Activated CD4-positive, alpha-beta T cell treated with anti-CD3 and anti-CD28 coated beads, Interleukin-2, amount 10 ng/mL, durations not matched to agents 7 days and 5 days (primary cell): ENCODE data around the gene XRCC6. TPM values are rescaled to one million over a fixed set of nuclear protein-coding genes. Genes with fewer than 3 reads are reported as not detected.
A peak's percentile ranks its signal among the peaks of the same experiment; 100 is the strongest.
"Not testable (repeated sequence)": the region's sequence is repeated elsewhere in the genome, so short reads cannot be mapped to it uniquely, and the experiment has no call there.

Experiments used
- CTCF ChIA-PET: fragments of 350-600 bp; sonication (Branson Sonifier 250); formaldehyde crosslinking; loops from one replicate; lab custom pipeline; 2021; ENCODE audit warnings: antibody characterized with exemption; lab: Charles Lee
- POLR2A ChIA-PET: fragments of 350-600 bp; sonication (Branson Sonifier 250); formaldehyde crosslinking; loops from one replicate; lab custom pipeline; 2021; ENCODE audit warnings: antibody characterized with exemption; lab: Charles Lee
- DNase-seq: peaks from one replicate; pipeline ENCODE4 v3.0.0-alpha.2; 2020
- H3K27ac Mint-ChIP-seq: one replicate; pipeline ENCODE4 v1.8.0; 2021; ENCODE audit warnings: mild to moderate bottlenecking, moderate library complexity, mixed read lengths
- H3K27me3 Mint-ChIP-seq: one replicate; pipeline ENCODE4 v1.8.0; 2021; ENCODE audit warnings: mixed read lengths
- H3K36me3 Mint-ChIP-seq: one replicate; pipeline ENCODE4 v1.8.0; 2021; ENCODE audit warnings: low read depth, mixed read lengths
- H3K4me1 Mint-ChIP-seq: one replicate; pipeline ENCODE4 v1.8.0; 2021; ENCODE audit warnings: mixed read lengths
- H3K4me3 Mint-ChIP-seq: one replicate; pipeline ENCODE4 v1.8.0; 2021; ENCODE audit warnings: mild to moderate bottlenecking, moderate library complexity, mixed read lengths
- H3K9me3 Mint-ChIP-seq: one replicate; pipeline ENCODE4 v1.8.0; 2021; ENCODE audit warnings: mixed read lengths
- total RNA-seq, 2 experiments: library from RNA; stranded (reverse); gene quantifications; one replicate each; pipeline ENCODE4 v1.2.3, GENCODE V29; 2021

The XRCC6 gene
- total RNA-seq, 2 experiments from 2014 or later, result 283 TPM

GRCh38 chr22:41659941-41660340 lies 38.8 kb downstream of the XRCC6 start:
- no peak overlapping the region for H3K27ac Mint-ChIP-seq
- no peaks in the 10 kb centered on the region for H3K27me3 Mint-ChIP-seq
- ChIA-PET POLR2A (no interaction called here), CTCF (interaction anchor here (0.6 to 1.8 kb wide), 3 partner anchors 9 to 46 kb away, joined by 3 to 8 read pairs (median 3); no protein-coding TSS in a partner anchor)
- no peaks in the 10 kb centered on the region for H3K9me3 Mint-ChIP-seq
- H3K36me3 Mint-ChIP-seq, result peaks cover 44% of the 10 kb centered on the region
- H3K4me1 Mint-ChIP-seq, result no peaks in the 10 kb centered on the region
- no peak for DNase-seq
- no peak overlapping the region for H3K4me3 Mint-ChIP-seq

GRCh38 chr22:41660416-41660815 lies 39.3 kb downstream of the XRCC6 start:
- Mint-ChIP-seq H3K36me3 (peaks cover 48% of the 10 kb centered on the region), H3K27me3 (no peaks in the 10 kb centered on the region), H3K27ac (peak overlapping the region; percentile 47), H3K9me3 (no peaks in the 10 kb centered on the region), H3K4me3 (no peak overlapping the region), H3K4me1 (no peaks in the 10 kb centered on the region)
- DNase-seq, result no peak
- ChIA-PET POLR2A (no interaction called here), CTCF (interaction anchor here (0.6 to 1.8 kb wide), 3 partner anchors 10 to 45 kb away, joined by 3 to 8 read pairs (median 4); no protein-coding TSS in a partner anchor)

- Mint-ChIP-seq H3K4me1 (no peaks in the 10 kb centered on the region), H3K36me3 (peaks cover 49% of the 10 kb centered on the region), H3K4me3 (no peak overlapping the region), H3K9me3 (no peaks in the 10 kb centered on the region), H3K27me3 (no peaks in the 10 kb centered on the region), H3K27ac (no peak overlapping the region)
- ChIA-PET CTCF (interaction anchor here (0.8 to 1.8 kb wide), 3 partner anchors 10 to 282 kb away, joined by 3 to 8 read pairs (median 4); no protein-coding TSS in a partner anchor), POLR2A (no interaction called here)
- DNase-seq, result no peak
These were observed 40.0 kb downstream of the XRCC6 start for GRCh38 chr22:41661088-41661487.

- CTCF ChIA-PET, result interaction anchor here (0.8 to 1.4 kb wide), 2 partner anchors 35 to 281 kb away, joined by 3 to 4 read pairs; no protein-coding TSS in a partner anchor
- Mint-ChIP-seq H3K27ac (no peak overlapping the region), H3K4me3 (no peak overlapping the region), H3K4me1 (peaks cover 2% of the 10 kb centered on the region), H3K27me3 (no peaks in the 10 kb centered on the region), H3K9me3 (no peaks in the 10 kb centered on the region), H3K36me3 (peaks cover 46% of the 10 kb centered on the region)
- POLR2A ChIA-PET, result no interaction called here
- no peak for DNase-seq
These were observed 40.6 kb downstream of the XRCC6 start for GRCh38 chr22:41661713-41662112.

GRCh38 chr22:41663594-41663993 lies 42.5 kb downstream of the XRCC6 start:
- peaks cover 11% of the 10 kb centered on the region for H3K4me1 Mint-ChIP-seq
- peaks cover 41% of the 10 kb centered on the region for H3K36me3 Mint-ChIP-seq
- POLR2A ChIA-PET, result not testable (repeated sequence)

GRCh38 chr22:41664490-41664889 lies 43.4 kb downstream of the XRCC6 start:
- no peaks in the 10 kb centered on the region for H3K9me3 Mint-ChIP-seq
- H3K27ac Mint-ChIP-seq, result no peak overlapping the region
- ChIA-PET POLR2A (no interaction called here), CTCF (interaction anchor here (1.0 kb wide), 1 partner anchor 13 kb away, joined by 4 read pairs; no protein-coding TSS in a partner anchor)
- no peak for DNase-seq
- H3K4me1 Mint-ChIP-seq, result peaks cover 13% of the 10 kb centered on the region
- no peak overlapping the region for H3K4me3 Mint-ChIP-seq
- H3K27me3 Mint-ChIP-seq, result no peaks in the 10 kb centered on the region
- H3K36me3 Mint-ChIP-seq, result peaks cover 44% of the 10 kb centered on the region

More at GRCh38 chr22:41663594-41663993, 42.5 kb downstream of the XRCC6 start:
- not testable (repeated sequence) for H3K27me3 Mint-ChIP-seq, H3K4me3 Mint-ChIP-seq, H3K27ac Mint-ChIP-seq, DNase-seq, H3K9me3 Mint-ChIP-seq
- CTCF ChIA-PET, result interaction anchor here (0.8 to 1.1 kb wide), 2 partner anchors 10 to 35 kb away, joined by 3 read pairs; partner anchors contain the start of gene MEI1

GRCh38 chr22:41664951-41665350 lies 43.9 kb downstream of the XRCC6 start:
- no peaks in the 10 kb centered on the region for H3K9me3 Mint-ChIP-seq
- H3K36me3 Mint-ChIP-seq, result peaks cover 43% of the 10 kb centered on the region
- no peak overlapping the region for H3K4me3 Mint-ChIP-seq
- DNase-seq, result no peak
- H3K27me3 Mint-ChIP-seq, result no peaks in the 10 kb centered on the region
- peaks cover 15% of the 10 kb centered on the region for H3K4me1 Mint-ChIP-seq
- CTCF ChIA-PET, result interaction anchor here (1.0 to 1.2 kb wide), 2 partner anchors 10 to 13 kb away, joined by 3 to 4 read pairs; no protein-coding TSS in a partner anchor
- POLR2A ChIA-PET, result interaction anchor here (0.7 kb wide), 1 partner anchor 43 kb away, joined by 3 read pairs; no protein-coding TSS in a partner anchor
- peak overlapping the region; percentile 25 for H3K27ac Mint-ChIP-seq

- Mint-ChIP-seq H3K4me1 (peaks cover 16% of the 10 kb centered on the region), H3K27ac (no peak overlapping the region), H3K9me3 (no peaks in the 10 kb centered on the region), H3K4me3 (no peak overlapping the region), H3K27me3 (no peaks in the 10 kb centered on the region), H3K36me3 (peaks cover 21% of the 10 kb centered on the region)
- no peak for DNase-seq
- ChIA-PET POLR2A (no interaction called here), CTCF (interaction anchor here (0.6 to 0.9 kb wide), 2 partner anchors 28 to 128 kb away, joined by 4 to 6 read pairs; no protein-coding TSS in a partner anchor)
These were observed 48.1 kb downstream of the XRCC6 start for GRCh38 chr22:41668971-41669911.

GRCh38 chr22:41672096-41672495 lies 51.0 kb downstream of the XRCC6 start:
- H3K4me3 Mint-ChIP-seq, H3K9me3 Mint-ChIP-seq, H3K27me3 Mint-ChIP-seq, DNase-seq, H3K27ac Mint-ChIP-seq, POLR2A ChIA-PET: not testable (repeated sequence)
- CTCF ChIA-PET, result interaction anchor here (1.1 kb wide), 1 partner anchor 9 kb away, joined by 4 read pairs; no protein-coding TSS in a partner anchor
- Mint-ChIP-seq H3K36me3 (peaks cover 27% of the 10 kb centered on the region), H3K4me1 (peaks cover 16% of the 10 kb centered on the region)

- Mint-ChIP-seq H3K4me3 (no peak overlapping the region), H3K9me3 (no peaks in the 10 kb centered on the region), H3K4me1 (peaks cover 14% of the 10 kb centered on the region), H3K36me3 (peaks cover 32% of the 10 kb centered on the region), H3K27ac (no peak overlapping the region), H3K27me3 (no peaks in the 10 kb centered on the region)
- no peak for DNase-seq
- POLR2A ChIA-PET, result no interaction called here
- CTCF ChIA-PET, result interaction anchor here (0.8 to 2.3 kb wide), 2 partner anchors 10 to 268 kb away, joined by 3 to 5 read pairs; no protein-coding TSS in a partner anchor
These were observed 51.9 kb downstream of the XRCC6 start for GRCh38 chr22:41672780-41673509.

GRCh38 chr22:41674846-41675340 lies 53.8 kb downstream of the XRCC6 start:
- Mint-ChIP-seq H3K27ac (no peak overlapping the region), H3K9me3 (no peaks in the 10 kb centered on the region), H3K36me3 (peaks cover 36% of the 10 kb centered on the region), H3K27me3 (no peaks in the 10 kb centered on the region), H3K4me3 (no peak overlapping the region), H3K4me1 (peaks cover 10% of the 10 kb centered on the region)
- CTCF ChIA-PET, result interaction anchor here (0.6 to 2.3 kb wide), 6 partner anchors 8 to 266 kb away, joined by 3 to 7 read pairs (median 5); no protein-coding TSS in a partner anchor
- POLR2A ChIA-PET, result no interaction called here
- no peak for DNase-seq

- H3K4me1 Mint-ChIP-seq, result peaks cover 15% of the 10 kb centered on the region
- H3K9me3 Mint-ChIP-seq, result no peaks in the 10 kb centered on the region
- ChIA-PET CTCF (interaction anchor here (1.0 to 1.4 kb wide), 2 partner anchors 9 to 21 kb away, joined by 3 to 7 read pairs; no protein-coding TSS in a partner anchor), POLR2A (no interaction called here)
- H3K27ac Mint-ChIP-seq, result no peak overlapping the region
- peaks cover 38% of the 10 kb centered on the region for H3K36me3 Mint-ChIP-seq
- H3K4me3 Mint-ChIP-seq, result no peak overlapping the region
- no peak for DNase-seq
- no peaks in the 10 kb centered on the region for H3K27me3 Mint-ChIP-seq
These were observed 55.0 kb downstream of the XRCC6 start for GRCh38 chr22:41676134-41676533.
